COLO668 (cell line): ENCODE data around the gene TMA7B.
A peak's percentile ranks its signal among the peaks of the same experiment; 100 is the strongest.

Experiments used
- DNase-seq: peaks from one replicate; lab custom pipeline; 2025; ENCODE audit not compliant: unreplicated experiment; lab: John Stamatoyannopoulos, UW

Gene TMA7B

GRCh38 chr22:39997939-39998726, 37.9 kb downstream of the TMA7B start:
- peak; percentile 87 for DNase-seq

DNA sequence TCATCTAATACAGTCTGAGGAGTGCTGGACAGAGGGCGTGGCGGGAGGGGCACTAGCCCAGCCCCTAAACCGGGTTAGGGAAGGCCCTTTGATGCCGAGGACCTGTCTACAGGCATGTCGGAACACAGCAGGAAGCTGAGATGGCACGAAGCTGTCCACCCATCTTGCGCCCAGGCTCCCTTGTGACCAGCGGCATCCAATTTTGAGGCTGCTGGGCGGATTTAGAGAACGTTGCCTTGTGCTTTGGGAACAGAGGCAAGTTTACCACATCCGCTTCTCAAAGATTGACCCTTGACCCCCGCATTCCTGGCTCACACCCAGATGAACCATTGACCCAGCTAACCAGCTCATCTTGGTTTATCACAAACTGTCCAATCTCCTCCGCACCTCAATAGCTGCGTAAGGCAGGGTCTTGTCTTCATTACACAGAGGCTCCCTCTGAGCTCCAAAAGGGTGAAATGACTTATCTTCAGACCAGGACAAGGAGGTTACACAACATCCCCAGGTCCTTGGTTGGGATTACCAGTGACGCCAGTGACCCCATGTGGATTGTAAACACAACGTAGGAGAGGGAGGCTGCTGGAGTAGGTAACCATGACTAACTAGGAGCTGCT, 39.1 kb downstream of the TMA7B start:
- DNase-seq = peak; percentile 22

DNA sequence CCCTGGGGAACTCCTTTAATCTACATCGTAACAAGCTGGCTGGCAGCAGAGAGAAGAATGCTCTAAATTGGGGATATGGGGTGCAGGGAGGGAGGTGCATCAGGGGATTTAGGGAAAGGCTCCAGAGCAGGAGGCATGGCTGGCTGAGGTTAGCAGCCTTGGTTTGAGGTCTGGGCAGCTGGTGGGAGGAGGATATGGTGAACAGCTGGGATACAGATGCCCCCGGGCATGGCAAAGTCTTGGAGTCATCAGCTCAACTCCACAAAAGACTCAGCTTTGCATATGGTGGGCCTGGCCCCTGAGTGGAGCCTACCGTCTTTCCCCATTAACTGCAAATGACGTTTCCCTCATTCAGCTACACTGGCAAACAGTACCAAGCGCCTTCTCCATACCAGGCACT, 40.0 kb downstream of the TMA7B start:
- DNase-seq = no peak

- DNase-seq = no peak
These were observed 40.9 kb downstream of the TMA7B start for GRCh38 chr22:40001106-40001505.

DNA sequence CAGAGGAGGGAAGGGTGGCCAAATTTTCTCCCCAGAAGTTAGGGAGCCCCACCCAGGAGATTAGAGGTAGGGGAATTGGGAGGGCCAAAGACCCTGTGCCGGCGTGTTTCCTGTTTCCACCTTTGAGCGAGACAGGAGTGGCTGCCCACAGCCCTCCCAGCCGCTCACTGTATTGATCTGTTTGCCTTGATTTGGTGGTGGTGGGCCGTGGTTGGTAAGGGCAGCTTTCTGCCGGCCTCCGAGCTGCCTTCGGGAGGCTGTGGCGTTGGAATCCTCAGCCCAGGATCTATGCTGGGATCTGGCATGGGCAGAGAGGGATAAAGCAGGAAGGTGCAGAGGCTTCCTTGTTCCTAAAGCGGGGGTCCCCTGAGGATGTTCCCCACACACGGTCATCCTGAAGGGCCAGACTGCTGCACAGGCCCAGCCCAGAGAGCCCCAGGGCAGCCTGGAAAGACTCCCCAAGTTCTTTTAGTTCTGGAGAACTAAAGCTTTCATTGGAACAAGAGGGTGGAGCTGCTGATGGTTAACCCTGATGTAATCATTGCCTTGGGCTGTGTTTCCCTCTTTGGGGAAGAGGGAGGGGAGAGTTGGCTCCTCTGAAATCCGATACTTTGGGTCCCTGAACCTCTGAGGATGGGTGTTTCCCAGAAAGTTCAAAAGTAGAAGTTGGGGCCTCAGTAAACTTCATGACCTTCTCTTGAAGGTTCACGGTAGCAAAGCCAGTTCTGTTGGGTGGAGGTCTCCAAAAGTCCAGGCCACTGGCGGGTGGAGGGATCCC, 41.8 kb downstream of the TMA7B start:
- peak; percentile 38 for DNase-seq

DNA sequence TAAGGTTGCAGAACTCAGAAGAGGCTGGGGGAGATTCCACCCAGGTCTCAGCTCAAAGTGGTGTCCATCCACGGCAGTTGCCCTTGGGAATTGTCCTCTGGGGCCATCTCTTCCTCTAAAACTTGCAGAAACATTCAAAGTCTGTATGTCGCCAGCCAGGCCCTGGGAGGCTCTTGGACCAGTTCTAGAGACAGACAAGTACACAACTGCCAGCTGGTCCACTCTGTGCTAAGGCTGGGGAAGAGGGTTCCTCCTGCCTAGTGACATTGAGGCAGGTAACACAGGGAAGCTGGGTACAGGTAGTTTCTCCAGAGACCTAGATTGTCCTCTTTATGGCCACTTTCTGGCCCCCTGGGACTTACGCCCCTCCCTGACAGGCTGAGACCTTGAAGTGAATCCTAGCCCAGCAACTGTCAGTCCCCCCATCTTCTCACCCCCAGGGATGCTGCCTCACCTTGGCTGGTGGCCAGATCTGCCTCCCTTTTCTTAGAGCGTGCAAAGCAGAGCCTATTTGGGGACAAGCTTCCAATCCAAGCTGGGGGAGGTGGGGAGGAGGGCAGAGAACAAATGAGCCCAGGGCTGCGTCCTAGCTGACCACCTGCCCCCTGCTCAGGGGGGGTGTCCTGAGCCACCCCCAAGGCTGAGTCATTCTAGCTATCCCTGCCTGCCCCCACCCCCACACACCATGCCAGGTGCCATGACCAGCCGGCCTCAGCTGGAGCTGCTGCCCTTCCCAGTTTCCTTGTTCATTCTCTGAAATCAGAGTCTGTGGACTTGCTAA, 42.9 kb downstream of the TMA7B start:
- peak; percentile 78 for DNase-seq

GRCh38 chr22:40004836-40005235, 44.6 kb downstream of the TMA7B start:
- DNase-seq = no peak

- DNase-seq = no peak
These were observed 46.4 kb downstream of the TMA7B start for GRCh38 chr22:40006641-40007040.

- peak; percentile 42 for DNase-seq
These were observed 47.9 kb downstream of the TMA7B start for GRCh38 chr22:40007853-40008710.

DNA sequence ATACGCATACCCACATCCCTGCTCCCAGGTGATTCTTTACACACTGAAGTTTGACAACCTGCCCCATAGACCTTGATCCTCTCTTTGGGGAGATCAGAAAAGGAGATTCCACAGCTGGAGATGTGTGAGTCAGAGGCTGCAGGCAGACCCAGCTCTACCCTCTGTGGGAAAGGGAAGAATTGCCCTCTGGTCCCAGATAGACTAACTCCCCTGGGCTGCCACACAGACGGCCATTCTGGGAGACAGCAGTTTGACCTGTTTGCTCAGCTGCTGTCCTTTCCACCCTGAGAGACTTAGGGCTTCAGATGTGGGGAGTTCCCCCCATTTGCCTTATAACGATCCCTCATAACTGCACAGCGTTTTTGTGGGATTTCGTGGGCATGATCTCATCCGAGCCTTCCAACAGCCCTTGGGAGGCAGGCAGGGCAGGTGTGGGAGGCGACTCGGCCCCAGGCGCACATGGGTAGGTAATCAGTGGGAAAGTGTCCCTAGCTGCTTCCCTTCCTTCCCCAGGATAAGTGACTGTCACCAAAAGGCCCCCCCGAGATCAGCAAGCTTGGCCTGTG, 48.6 kb downstream of the TMA7B start:
- DNase-seq = peak; percentile 86

DNA sequence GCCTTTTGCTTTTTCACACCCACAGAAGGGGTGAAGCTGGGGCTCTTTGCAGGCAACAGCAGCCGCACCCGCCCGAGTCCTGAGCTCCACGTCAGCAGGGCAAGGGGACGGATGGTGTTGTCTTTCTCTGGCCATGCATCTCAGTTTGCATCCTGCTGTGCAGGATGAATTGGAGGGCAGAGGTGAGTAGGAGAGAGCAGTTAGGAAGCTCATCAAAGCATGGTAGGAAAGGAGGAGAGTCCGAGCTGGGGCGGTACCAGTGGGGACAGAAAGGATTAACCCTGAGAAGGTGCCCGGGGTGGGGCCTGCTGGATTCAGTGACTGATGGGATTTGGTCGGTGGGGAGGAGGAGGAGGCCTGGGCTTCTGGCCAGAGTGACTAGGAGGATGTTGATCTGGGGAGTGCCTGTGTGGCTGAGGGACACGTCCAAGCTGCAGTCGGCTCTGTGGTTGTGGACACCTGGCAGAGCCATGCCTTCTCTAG, 49.1 kb downstream of the TMA7B start:
- DNase-seq = peak; percentile 86

DNA sequence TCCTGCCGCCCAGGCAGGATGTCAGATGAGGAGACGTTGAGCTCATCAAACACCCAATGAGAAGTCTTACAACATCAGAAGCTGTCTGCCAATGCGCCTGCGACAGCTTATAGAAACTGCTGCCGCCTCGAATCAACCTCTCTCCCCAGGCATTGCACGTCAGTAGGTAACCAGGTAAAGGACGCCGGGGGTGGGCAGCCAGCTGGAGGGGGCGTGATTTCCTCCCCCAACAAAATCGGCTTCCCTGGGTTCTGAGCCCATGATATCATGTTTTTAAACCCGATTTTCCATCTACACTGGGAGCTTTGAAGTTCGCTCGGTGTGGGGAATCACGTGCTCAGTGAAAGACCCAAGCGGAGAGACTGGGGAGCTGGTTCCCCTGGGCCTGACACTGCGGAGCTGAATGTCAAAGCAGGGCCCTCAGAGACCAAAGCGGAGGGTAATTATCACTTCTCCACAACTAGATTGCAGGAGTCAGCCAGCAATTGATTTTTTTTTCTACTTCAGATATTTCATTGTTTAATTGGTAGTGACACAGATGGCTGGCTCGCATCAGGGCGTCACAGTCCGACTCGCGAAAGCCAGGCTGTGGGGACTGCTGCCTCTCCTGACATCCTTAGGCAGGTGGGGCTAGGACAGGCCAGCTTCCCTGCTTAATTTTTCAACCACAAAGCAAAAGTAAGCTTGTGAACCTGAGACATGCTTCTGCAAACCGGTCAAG, 49.9 kb downstream of the TMA7B start:
- peak; percentile 66 for DNase-seq

- DNase-seq = no peak
These were observed 50.5 kb downstream of the TMA7B start for GRCh38 chr22:40010746-40011145.
